GM23248 (cell line): Measurements from ENCODE around the gene CEP41. TPM values are rescaled to one million over a fixed set of nuclear protein-coding genes. Genes with fewer than 3 reads are reported as not detected.

Source experiments
- DNase-seq: peaks from one replicate; pipeline ENCODE4 v3.0.0-alpha.2; 2015
- H2AFZ ChIP-seq: fragments of 200-600 bp; sonication (generic); 2 replicates; pipeline ENCODE4 v1.6.1; 2016; ENCODE audit warnings: antibody characterized with exemption
- H3F3A ChIP-seq: fragments of 200-600 bp; sonication (generic); 2 replicates; pipeline ENCODE4 v1.6.1; 2016; ENCODE audit warnings: mild to moderate bottlenecking, antibody characterized with exemption, mixed run types; ENCODE audit not compliant: insufficient read depth
- H3K27ac ChIP-seq: fragments of 200-600 bp; sonication (generic); 2 replicates; pipeline ENCODE4 v1.5.1; 2016; ENCODE audit warnings: mild to moderate bottlenecking
- H3K27me3 ChIP-seq: fragments of 200-600 bp; sonication (generic); replicated peaks from 2 replicates; pipeline ENCODE4 v1.6.1; 2016; ENCODE audit warnings: mild to moderate bottlenecking; ENCODE audit not compliant: insufficient read depth
- H3K36me3 ChIP-seq: fragments of 200-600 bp; sonication (generic); 2 replicates; pipeline ENCODE4 v1.6.1; 2016; ENCODE audit warnings: low read depth, mild to moderate bottlenecking
- H3K4me1 ChIP-seq: fragments of 200-600 bp; sonication (generic); 2 replicates; pipeline ENCODE4 v1.6.1; 2016; ENCODE audit warnings: mild to moderate bottlenecking; ENCODE audit not compliant: insufficient read depth
- H3K4me2 ChIP-seq: fragments of 200-600 bp; sonication (generic); one replicate; pipeline ENCODE4 v1.6.1; 2016; ENCODE audit warnings: mild to moderate bottlenecking; ENCODE audit not compliant: unreplicated experiment
- H3K4me3 ChIP-seq: fragments of 200-600 bp; sonication (generic); 2 replicates; pipeline ENCODE4 v1.5.1; 2016; ENCODE audit warnings: mild to moderate bottlenecking
- H3K79me2 ChIP-seq: fragments of 200-600 bp; sonication (generic); 2 replicates; pipeline ENCODE4 v1.6.1; 2016; ENCODE audit warnings: mild to moderate bottlenecking; ENCODE audit not compliant: insufficient read depth
- H3K9ac ChIP-seq: fragments of 200-600 bp; sonication (generic); 2 replicates; pipeline ENCODE4 v1.6.1; 2016; ENCODE audit warnings: mild to moderate bottlenecking
- H3K9me2 ChIP-seq: fragments of 200-600 bp; sonication (generic); 2 replicates; pipeline ENCODE4 v1.6.1; 2016; ENCODE audit warnings: mixed run types, mild to moderate bottlenecking, moderate library complexity; ENCODE audit not compliant: insufficient read depth
- H3K9me3 ChIP-seq: fragments of 200-600 bp; sonication (generic); one replicate; pipeline ENCODE4 v1.6.1; 2017; ENCODE audit warnings: low read depth
- H4K20me1 ChIP-seq: fragments of 200-600 bp; sonication (generic); 2 replicates; pipeline ENCODE4 v1.6.0; 2016; ENCODE audit not compliant: insufficient read depth
- EZH2 ChIP-seq: fragments of 200-600 bp; sonication (generic); IDR thresholded peaks from 2 replicates; pipeline ENCODE4 v1.6.1; 2018; ENCODE audit warnings: antibody characterized with exemption, mild to moderate bottlenecking; ENCODE audit not compliant: insufficient read depth, poor library complexity, severe bottlenecking
- EZH2phosphoT487 ChIP-seq: fragments of 200-600 bp; sonication (generic); IDR thresholded peaks from 2 replicates; pipeline ENCODE4 v1.6.1; 2018; ENCODE audit warnings: antibody characterized with exemption, moderate library complexity, mild to moderate bottlenecking, low read depth; ENCODE audit not compliant: insufficient read depth
- WGBS, 2 experiments: methylation state at CpG; one replicate each; pipeline ENCODE4 v1.1.6; 2015 to 2017; ENCODE audit warnings: low lambda C conversion rate in 2 of 2, low coverage in 1 of 2; ENCODE audit errors: missing lambda C conversion rate in 2 of 2; 5-methylcytosine and 5-hydroxymethylcytosine counted together
- in situ Hi-C: fragments of 300-500 bp; cut with MboI; formaldehyde crosslinking; loops from 2 replicates; pipeline ENCODE4 v1.15.0; 2020
- polyA plus RNA-seq: library from polyadenylated mRNA; unstranded; fragments of >200 nt; fragmentation: Nextera tagmentation; extraction: Ambion mirVana; gene quantifications from 2 replicates; pipeline ENCODE4 v1.2.1, GENCODE V29; 2016
- total RNA-seq: library from RNA; depleted of rRNA; stranded (reverse); fragments of >200 nt; shearing (Covaris generic); gene quantifications from 2 replicates; pipeline ENCODE4 v1.2.3, GENCODE V29; 2014

CEP41 gene
- total and polyA plus RNA-seq, 2 experiments from 2014 or later: 18.3 to 32.3 TPM

DNA sequence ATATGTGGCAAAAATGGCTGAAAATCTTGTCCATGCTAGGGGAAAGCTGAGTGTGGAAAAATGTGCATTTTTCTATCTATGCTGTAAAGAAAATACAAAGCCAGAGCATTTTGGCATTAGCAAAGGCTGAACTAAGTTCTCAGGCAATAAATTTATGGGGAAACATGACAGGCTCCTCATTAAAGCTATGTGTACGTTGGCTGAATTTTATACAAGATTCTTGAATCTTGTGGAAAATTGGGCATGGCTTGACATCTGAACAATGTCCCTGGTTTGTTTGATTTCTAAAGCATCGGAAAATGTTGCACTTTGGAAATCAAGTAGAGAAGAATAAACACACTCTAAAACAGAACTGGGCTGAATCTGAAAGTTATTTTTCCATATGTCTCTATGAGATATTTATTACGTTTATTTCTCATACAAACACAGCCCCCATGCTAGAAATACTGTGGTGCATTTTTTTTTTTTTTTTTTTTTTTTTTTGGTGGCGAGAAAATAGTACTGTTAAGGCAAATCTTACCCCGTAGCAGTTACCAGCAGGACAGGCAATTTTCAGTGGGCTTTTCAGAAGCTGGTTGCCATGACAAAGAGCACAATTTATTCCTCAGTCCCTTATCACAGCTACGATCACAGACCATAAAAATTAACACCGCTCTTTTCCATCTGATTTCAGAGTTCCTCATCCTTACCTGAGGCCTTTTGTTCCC lies 43.6 kb downstream of the CEP41 start:
- H3K79me2 ChIP-seq: no peaks in the 10 kb centered on the region
- no peak overlapping the region for H2AFZ ChIP-seq
- H3K36me3 ChIP-seq: no peaks in the 10 kb centered on the region
- in situ Hi-C loops: no loop called here
- no peaks in the 10 kb centered on the region for H4K20me1 ChIP-seq
- no peak overlapping the region for H3K4me3 ChIP-seq
- TF ChIP-seq EZH2 (no peak), EZH2phosphoT487 (no peak)
- no peak overlapping the region for H3K9ac ChIP-seq
- no peaks in the 10 kb centered on the region for H3K9me3 ChIP-seq
- H3K9me2 ChIP-seq: no peaks in the 10 kb centered on the region
- DNase-seq: no peak
- no peaks in the 10 kb centered on the region for H3K27me3 ChIP-seq
- H3K27ac ChIP-seq: no peak overlapping the region
- WGBS, 2 experiments: 82 to 86% methylated on average over 7 of the region's 7 CpGs
- H3F3A ChIP-seq: peaks cover 37% of the 10 kb centered on the region
- H3K4me1 ChIP-seq: peaks cover 31% of the 10 kb centered on the region
- no peak overlapping the region for H3K4me2 ChIP-seq

DNA sequence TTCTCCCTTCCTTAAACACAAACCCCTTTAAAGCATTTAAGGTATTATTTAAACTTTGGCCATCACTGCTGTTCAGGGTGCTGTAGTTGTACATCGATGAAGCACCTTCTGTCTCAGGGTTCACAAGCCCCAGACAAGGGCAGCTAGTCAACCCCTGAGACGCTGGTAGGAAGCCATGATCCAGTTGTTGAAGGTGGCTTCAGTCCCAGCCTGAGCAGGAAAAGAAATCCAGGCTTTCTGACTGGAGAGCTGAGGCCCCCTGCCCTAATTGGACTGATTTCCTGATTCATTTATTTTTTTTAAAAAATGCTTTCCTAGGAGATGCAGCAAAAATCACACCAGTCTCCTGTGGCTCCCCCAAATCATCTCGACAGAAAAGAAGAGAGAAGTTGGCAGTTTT lies 44.7 kb downstream of the CEP41 start:
- in situ Hi-C loops: no loop called here
- 25 to 33% methylated on average over 3 of the region's 3 CpGs for WGBS, 2 experiments

DNA sequence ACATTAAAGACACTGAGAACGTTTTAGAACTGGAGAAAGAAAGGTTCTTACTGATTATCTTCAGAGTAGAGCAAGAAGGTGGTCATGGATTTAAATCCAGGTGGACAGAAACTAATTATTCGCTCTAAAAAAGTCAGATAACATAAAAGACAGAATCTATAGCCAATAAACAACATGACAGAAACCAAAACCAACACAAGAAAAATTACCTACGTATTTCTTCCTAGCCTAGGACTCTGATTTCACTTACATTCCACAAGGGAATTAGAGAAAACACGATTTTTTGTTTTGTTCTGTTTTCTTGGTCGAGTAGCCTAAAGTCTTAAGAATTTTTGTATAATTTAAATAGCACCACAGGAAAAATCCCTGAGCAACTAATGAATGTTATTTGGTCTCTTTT lies 45.4 kb downstream of the CEP41 start:
- DNase-seq: no peak
- in situ Hi-C loops: no loop called here
- no peak for TF ChIP-seq EZH2phosphoT487
- no peak for TF ChIP-seq EZH2

More for the DNA sequence above, 44.7 kb downstream of the CEP41 start:
- Histone ChIP-seq H3K4me1 (peaks cover 37% of the 10 kb centered on the region), H3K27me3 (no peaks in the 10 kb centered on the region), H3K36me3 (no peaks in the 10 kb centered on the region), H3F3A (peaks cover 44% of the 10 kb centered on the region), H2AFZ (no peak overlapping the region), H4K20me1 (no peaks in the 10 kb centered on the region), H3K4me2 (no peak overlapping the region), H3K9ac (no peak overlapping the region), H3K9me3 (no peaks in the 10 kb centered on the region), H3K79me2 (no peaks in the 10 kb centered on the region), H3K27ac (no peak overlapping the region), H3K4me3 (no peak overlapping the region), H3K9me2 (no peaks in the 10 kb centered on the region)
- no peak for DNase-seq
- TF ChIP-seq EZH2phosphoT487: no peak
- no peak for TF ChIP-seq EZH2

DNA sequence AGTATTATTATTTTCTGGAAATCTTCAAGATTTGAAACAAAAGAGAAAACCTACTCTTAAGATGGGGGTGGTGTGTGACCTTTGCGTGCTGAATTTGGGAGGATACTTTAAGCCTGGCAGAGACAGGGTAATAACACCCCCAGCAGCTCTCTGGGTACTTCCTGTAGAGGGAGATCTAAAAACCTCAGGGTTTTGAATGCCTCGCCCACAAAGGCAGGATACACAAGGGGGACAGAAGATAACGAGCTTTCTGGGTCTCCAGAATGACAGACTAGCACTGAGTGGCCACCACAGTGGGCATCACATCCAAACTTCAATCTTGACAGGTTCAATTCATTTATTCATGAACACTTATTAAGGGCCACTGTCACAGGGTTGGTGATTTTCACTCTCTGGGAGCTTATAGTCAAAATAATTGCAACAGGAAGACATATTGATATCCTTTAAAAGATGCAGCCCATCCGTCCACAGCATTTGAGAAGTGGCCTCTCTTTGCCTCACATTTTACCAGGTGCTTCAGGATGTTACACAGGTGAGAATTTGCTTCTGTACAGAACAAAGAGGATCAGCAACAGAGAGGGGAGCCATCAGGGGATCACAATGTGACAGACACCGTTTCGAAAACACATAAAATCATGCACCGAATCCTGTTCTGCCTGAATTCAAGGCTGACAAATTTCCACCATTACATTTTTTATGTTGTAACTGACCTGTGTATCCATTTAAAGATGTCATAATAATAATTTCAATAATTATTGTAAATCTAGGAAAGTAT lies 46.2 kb downstream of the CEP41 start:
- DNase-seq: no peak
- no peaks in the 10 kb centered on the region for H3K9me3 ChIP-seq
- H4K20me1 ChIP-seq: no peaks in the 10 kb centered on the region
- H3K79me2 ChIP-seq: no peaks in the 10 kb centered on the region
- no peak overlapping the region for H3K4me2 ChIP-seq
- no peaks in the 10 kb centered on the region for H3K27me3 ChIP-seq
- H3K4me1 ChIP-seq: peaks cover 22% of the 10 kb centered on the region
- H3K9ac ChIP-seq: no peak overlapping the region
- peaks cover 33% of the 10 kb centered on the region for H3F3A ChIP-seq
- in situ Hi-C loops: no loop called here
- H3K9me2 ChIP-seq: no peaks in the 10 kb centered on the region
- H3K27ac ChIP-seq: no peak overlapping the region
- H3K36me3 ChIP-seq: no peaks in the 10 kb centered on the region
- TF ChIP-seq EZH2phosphoT487: no peak
- no peak for TF ChIP-seq EZH2
- WGBS, 2 experiments: 96 to 99% methylated on average over 7 of the region's 7 CpGs
- no peak overlapping the region for H3K4me3 ChIP-seq
- no peak overlapping the region for H2AFZ ChIP-seq

More for the DNA sequence above, 45.4 kb downstream of the CEP41 start:
- H3K4me1 ChIP-seq: peaks cover 30% of the 10 kb centered on the region
- no peak overlapping the region for H3K9ac ChIP-seq
- H3K27me3 ChIP-seq: no peaks in the 10 kb centered on the region
- H2AFZ ChIP-seq: no peak overlapping the region
- no peak overlapping the region for H3K27ac ChIP-seq
- H3K79me2 ChIP-seq: no peaks in the 10 kb centered on the region
- H3F3A ChIP-seq: peaks cover 41% of the 10 kb centered on the region
- no peaks in the 10 kb centered on the region for H3K9me3 ChIP-seq
- H3K9me2 ChIP-seq: no peaks in the 10 kb centered on the region
- WGBS, 2 experiments: 62 to 66% methylated on average over 5 of the region's 5 CpGs
- H4K20me1 ChIP-seq: no peaks in the 10 kb centered on the region
- H3K36me3 ChIP-seq: no peaks in the 10 kb centered on the region
- H3K4me3 ChIP-seq: no peak overlapping the region
- H3K4me2 ChIP-seq: no peak overlapping the region
